GM19025 (cell line): ENCODE data around the gene ASMTL.

Experiments used
- ATAC-seq: cut with Tn5 transposase; IDR thresholded peaks from one replicate; pipeline ENCODE4 v1.9.1; 2021; ENCODE audit warnings: mild to moderate bottlenecking, low read depth, moderate library complexity; ENCODE audit not compliant: unreplicated experiment

ASMTL gene

GRCh38 chrX:1355131-1356046 is 97.3 kb downstream of the ASMTL start:
- ATAC-seq: no peak

- no peak for ATAC-seq
Measured at GRCh38 chrX:1354036-1355019, 98.4 kb downstream of the ASMTL start.
